ENCODE data around the gene CCDC154.

- TF ChIP-seq CTCF (IDR thresholded peaks at IDR 0.05) = no peak
- TF ChIP-seq POLR2AphosphoS5 (IDR thresholded peaks at IDR 0.05) = no peak
These were observed 37.8 kb upstream of the CCDC154 start for GRCh38 chr16:1481906-1482835.
